ENCODE data around the gene TCP1. TPM values are rescaled to one million over a fixed set of nuclear protein-coding genes. Genes with fewer than 3 reads are reported as not detected.

The TCP1 gene
- total and polyA plus RNA-seq, 8 donors = 112 to 267 (median 245) TPM

GRCh38 chr6:159823953-159824352, 34.6 kb upstream of the TCP1 start:
- ATAC-seq (no peak), DNase-seq (no peak)
- peaks cover 0 to 9% of the 10 kb centered on the region in 2 donors for H3K4me1 ChIP-seq
- TF ChIP-seq CTCF (IDR thresholded peaks at IDR 0.05) = no peak
- peaks cover 0 to 10% of the 10 kb centered on the region in 2 donors for H3K27me3 ChIP-seq
- no peaks in the 10 kb centered on the region for H3K9me3 ChIP-seq
- H3K27ac ChIP-seq = no peak overlapping the region
- intact Hi-C loops (cut with DNase I) = no loop called here
- no peak overlapping the region for H3K4me3 ChIP-seq
- no peaks in the 10 kb centered on the region for H3K36me3 ChIP-seq

- peak; percentile 49 for ATAC-seq
Measured at GRCh38 chr6:159821726-159822125, 32.3 kb upstream of the TCP1 start.

GRCh38 chr6:159821122-159821521, 31.7 kb upstream of the TCP1 start:
- Histone ChIP-seq H3K9me3 (no peaks in the 10 kb centered on the region), H3K4me3 (no peak overlapping the region), H3K27me3 (peaks cover 0 to 10% of the 10 kb centered on the region in 2 donors), H3K27ac (no peak overlapping the region), H3K36me3 (no peaks in the 10 kb centered on the region), H3K4me1 (peaks cover 0 to 9% of the 10 kb centered on the region in 2 donors)
- intact Hi-C loops (cut with DNase I) = no loop called here
- no peak for TF ChIP-seq CTCF (IDR thresholded peaks at IDR 0.05)
- DNase-seq (no peak), ATAC-seq (no peak)

More at GRCh38 chr6:159821726-159822125, 32.3 kb upstream of the TCP1 start:
- DNase-seq = peak in 1 of 4 donors; percentile 19
- intact Hi-C loops (cut with DNase I) = no loop called here
- Histone ChIP-seq H3K4me3 (no peak overlapping the region), H3K36me3 (no peaks in the 10 kb centered on the region), H3K27me3 (peaks cover 0 to 10% of the 10 kb centered on the region in 2 donors), H3K4me1 (peaks cover 0 to 9% of the 10 kb centered on the region in 2 donors), H3K27ac (no peak overlapping the region), H3K9me3 (no peaks in the 10 kb centered on the region)
- TF ChIP-seq CTCF (IDR thresholded peaks at IDR 0.05) = no peak

GRCh38 chr6:159819932-159820640, 30.7 kb upstream of the TCP1 start:
- peaks cover 0 to 9% of the 10 kb centered on the region in 2 donors for H3K4me1 ChIP-seq
- H3K9me3 ChIP-seq = no peaks in the 10 kb centered on the region
- H3K4me3 ChIP-seq = no peak overlapping the region
- no peak for TF ChIP-seq CTCF (IDR thresholded peaks at IDR 0.05)
- no peak overlapping the region for H3K27ac ChIP-seq
- no peaks in the 10 kb centered on the region for H3K36me3 ChIP-seq
- peak; percentile 30 for ATAC-seq
- intact Hi-C loops (cut with DNase I) = no loop called here
- peaks cover 0 to 10% of the 10 kb centered on the region in 2 donors for H3K27me3 ChIP-seq
- no peak for DNase-seq

- Histone ChIP-seq H3K27me3 (peaks cover 0 to 10% of the 10 kb centered on the region in 2 donors), H3K4me1 (peaks cover 0 to 9% of the 10 kb centered on the region in 2 donors), H3K27ac (no peak overlapping the region), H3K9me3 (no peaks in the 10 kb centered on the region), H3K4me3 (no peak overlapping the region), H3K36me3 (no peaks in the 10 kb centered on the region)
- no peak for TF ChIP-seq CTCF (IDR thresholded peaks at IDR 0.05)
- ATAC-seq (no peak), DNase-seq (no peak)
- intact Hi-C loops (cut with DNase I) = no loop called here
Measured at GRCh38 chr6:159819098-159819497, 29.7 kb upstream of the TCP1 start.
